ENCODE data around the gene ODF4.

ODF4 gene

DNA sequence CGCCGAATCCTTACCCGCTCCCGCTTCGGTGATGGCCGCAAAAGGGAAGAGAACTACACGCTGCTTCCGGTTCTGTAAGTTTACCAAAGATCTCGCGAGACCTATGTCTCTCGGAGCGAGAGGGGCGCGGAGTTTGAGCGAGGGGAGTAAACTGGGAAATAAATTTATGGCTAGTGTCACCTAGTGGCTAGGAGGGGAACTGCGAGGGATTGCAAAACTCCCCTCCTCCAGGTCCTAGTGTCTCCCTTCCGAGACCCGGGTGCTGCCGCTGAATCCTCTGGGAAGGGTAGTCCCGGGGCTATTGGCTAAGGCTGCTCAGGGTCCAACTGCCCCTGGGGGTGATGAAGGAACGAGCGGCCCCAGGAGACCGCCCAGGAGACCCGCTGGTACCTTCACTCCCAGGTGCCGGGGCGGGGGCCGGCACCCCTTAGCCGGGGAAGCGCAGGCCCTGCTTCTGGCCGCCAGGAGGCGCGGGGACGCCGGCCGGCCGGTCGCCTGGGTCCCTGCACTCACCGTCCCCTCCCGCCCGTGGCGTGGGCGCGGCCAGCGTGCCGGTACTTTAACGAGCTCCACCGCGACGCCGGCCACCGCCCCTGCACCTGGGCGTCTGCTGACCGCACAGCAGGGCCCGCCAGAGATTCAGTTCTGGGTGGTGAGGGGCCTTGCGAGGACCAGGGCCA is 43.6 kb downstream of the ODF4 start, which contains the start of gene RPL26 (continued):
- TF ChIP-seq ZNF394 (tag by site-specific recombination; IDR thresholded peaks at IDR 0.05; ENCODE audit: borderline replicate concordance), result peak; percentile 64; the same call in 1 of the 2 replicates
- TF ChIP-seq ZNF366 (tag by site-specific recombination; conservative IDR thresholded peaks at IDR 0.05), result no peak
- no peak for TF ChIP-seq ZNF416 (tag by site-specific recombination; IDR thresholded peaks at IDR 0.05)
- TF ChIP-seq ZNF571 (tag by site-specific recombination; IDR thresholded peaks at IDR 0.05), result no peak
- no peak for TF ChIP-seq ZNF791 (tag by site-specific recombination; IDR thresholded peaks at IDR 0.05)
- no peak for TF ChIP-seq ZNF585B (tag by site-specific recombination; IDR thresholded peaks at IDR 0.05)
- TF ChIP-seq ZNF768 (tag by site-specific recombination; IDR thresholded peaks at IDR 0.05), result no peak
- TF ChIP-seq ZNF202 (tag by site-specific recombination; IDR thresholded peaks at IDR 0.05; ENCODE audit: borderline replicate concordance), result no peak
- no peak for TF ChIP-seq ZNF529 (tag by site-specific recombination; IDR thresholded peaks at IDR 0.05; ENCODE audit: insufficient replicate concordance)
- no peak for TF ChIP-seq ZNF174 (tag by site-specific recombination; IDR thresholded peaks at IDR 0.05)
- TF ChIP-seq, protein P1, sequence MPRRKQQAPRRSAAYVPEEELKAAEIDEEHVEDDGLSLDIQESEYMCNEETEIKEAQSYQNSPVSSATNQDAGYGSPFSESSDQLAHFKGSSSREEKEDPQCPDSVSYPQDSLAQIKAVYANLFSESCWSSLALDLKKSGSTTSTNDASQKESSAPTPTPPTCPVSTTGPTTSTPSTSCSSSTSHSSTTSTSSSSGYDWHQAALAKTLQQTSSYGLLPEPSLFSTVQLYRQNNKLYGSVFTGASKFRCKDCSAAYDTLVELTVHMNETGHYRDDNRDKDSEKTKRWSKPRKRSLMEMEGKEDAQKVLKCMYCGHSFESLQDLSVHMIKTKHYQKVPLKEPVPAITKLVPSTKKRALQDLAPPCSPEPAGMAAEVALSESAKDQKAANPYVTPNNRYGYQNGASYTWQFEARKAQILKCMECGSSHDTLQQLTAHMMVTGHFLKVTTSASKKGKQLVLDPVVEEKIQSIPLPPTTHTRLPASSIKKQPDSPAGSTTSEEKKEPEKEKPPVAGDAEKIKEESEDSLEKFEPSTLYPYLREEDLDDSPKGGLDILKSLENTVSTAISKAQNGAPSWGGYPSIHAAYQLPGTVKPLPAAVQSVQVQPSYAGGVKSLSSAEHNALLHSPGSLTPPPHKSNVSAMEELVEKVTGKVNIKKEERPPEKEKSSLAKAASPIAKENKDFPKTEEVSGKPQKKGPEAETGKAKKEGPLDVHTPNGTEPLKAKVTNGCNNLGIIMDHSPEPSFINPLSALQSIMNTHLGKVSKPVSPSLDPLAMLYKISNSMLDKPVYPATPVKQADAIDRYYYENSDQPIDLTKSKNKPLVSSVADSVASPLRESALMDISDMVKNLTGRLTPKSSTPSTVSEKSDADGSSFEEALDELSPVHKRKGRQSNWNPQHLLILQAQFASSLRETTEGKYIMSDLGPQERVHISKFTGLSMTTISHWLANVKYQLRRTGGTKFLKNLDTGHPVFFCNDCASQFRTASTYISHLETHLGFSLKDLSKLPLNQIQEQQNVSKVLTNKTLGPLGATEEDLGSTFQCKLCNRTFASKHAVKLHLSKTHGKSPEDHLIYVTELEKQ (tag by site-specific recombination; IDR thresholded peaks at IDR 0.05; ENCODE audit: borderline replicate concordance), result no peak
- TF ChIP-seq ZNF132 (tag by site-specific recombination; IDR thresholded peaks at IDR 0.05; ENCODE audit: borderline replicate concordance), result no peak
- TF ChIP-seq ZNF239 (tag by site-specific recombination; IDR thresholded peaks at IDR 0.05), result no peak
- TF ChIP-seq ZNF510 (tag by site-specific recombination; IDR thresholded peaks at IDR 0.05; ENCODE audit: insufficient replicate concordance), result no peak
- TF ChIP-seq ZNF354C (tag by site-specific recombination; IDR thresholded peaks at IDR 0.05; ENCODE audit: borderline replicate concordance, low read depth), result no peak
- no peak for TF ChIP-seq ZSCAN23 (tag by site-specific recombination; IDR thresholded peaks at IDR 0.05)
- no peak for TF ChIP-seq ZNF555 (tag by site-specific recombination; conservative IDR thresholded peaks at IDR 0.05)
- TF ChIP-seq ZNF629 (tag by site-specific recombination; IDR thresholded peaks at IDR 0.05), result peak; percentile 74; the same call in 1 of the 2 replicates
- TF ChIP-seq ZNF324 (tag by site-specific recombination; IDR thresholded peaks at IDR 0.05), result peak; percentile 88
- TF ChIP-seq, protein P2, sequence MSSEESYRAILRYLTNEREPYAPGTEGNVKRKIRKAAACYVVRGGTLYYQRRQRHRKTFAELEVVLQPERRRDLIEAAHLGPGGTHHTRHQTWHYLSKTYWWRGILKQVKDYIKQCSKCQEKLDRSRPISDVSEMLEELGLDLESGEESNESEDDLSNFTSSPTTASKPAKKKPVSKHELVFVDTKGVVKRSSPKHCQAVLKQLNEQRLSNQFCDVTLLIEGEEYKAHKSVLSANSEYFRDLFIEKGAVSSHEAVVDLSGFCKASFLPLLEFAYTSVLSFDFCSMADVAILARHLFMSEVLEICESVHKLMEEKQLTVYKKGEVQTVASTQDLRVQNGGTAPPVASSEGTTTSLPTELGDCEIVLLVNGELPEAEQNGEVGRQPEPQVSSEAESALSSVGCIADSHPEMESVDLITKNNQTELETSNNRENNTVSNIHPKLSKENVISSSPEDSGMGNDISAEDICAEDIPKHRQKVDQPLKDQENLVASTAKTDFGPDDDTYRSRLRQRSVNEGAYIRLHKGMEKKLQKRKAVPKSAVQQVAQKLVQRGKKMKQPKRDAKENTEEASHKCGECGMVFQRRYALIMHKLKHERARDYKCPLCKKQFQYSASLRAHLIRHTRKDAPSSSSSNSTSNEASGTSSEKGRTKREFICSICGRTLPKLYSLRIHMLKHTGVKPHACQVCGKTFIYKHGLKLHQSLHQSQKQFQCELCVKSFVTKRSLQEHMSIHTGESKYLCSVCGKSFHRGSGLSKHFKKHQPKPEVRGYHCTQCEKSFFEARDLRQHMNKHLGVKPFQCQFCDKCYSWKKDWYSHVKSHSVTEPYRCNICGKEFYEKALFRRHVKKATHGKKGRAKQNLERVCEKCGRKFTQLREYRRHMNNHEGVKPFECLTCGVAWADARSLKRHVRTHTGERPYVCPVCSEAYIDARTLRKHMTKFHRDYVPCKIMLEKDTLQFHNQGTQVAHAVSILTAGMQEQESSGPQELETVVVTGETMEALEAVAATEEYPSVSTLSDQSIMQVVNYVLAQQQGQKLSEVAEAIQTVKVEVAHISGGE (tag by site-specific recombination; conservative IDR thresholded peaks at IDR 0.05; ENCODE audit: low read depth), result peak; percentile 79
- no peak for TF ChIP-seq RBAK (tag by site-specific recombination; IDR thresholded peaks at IDR 0.05)
- TF ChIP-seq ZNF776 (tag by site-specific recombination; IDR thresholded peaks at IDR 0.05; ENCODE audit: borderline replicate concordance), result no peak
- TF ChIP-seq WT1 (tag by site-specific recombination; IDR thresholded peaks at IDR 0.05), result no peak; the same call in none of the 2 replicates
- TF ChIP-seq, protein P3, sequence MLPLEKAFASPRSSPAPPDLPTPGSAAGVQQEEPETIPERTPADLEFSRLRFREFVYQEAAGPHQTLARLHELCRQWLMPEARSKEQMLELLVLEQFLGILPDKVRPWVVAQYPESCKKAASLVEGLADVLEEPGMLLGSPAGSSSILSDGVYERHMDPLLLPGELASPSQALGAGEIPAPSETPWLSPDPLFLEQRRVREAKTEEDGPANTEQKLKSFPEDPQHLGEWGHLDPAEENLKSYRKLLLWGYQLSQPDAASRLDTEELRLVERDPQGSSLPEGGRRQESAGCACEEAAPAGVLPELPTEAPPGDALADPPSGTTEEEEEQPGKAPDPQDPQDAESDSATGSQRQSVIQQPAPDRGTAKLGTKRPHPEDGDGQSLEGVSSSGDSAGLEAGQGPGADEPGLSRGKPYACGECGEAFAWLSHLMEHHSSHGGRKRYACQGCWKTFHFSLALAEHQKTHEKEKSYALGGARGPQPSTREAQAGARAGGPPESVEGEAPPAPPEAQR (tag by site-specific recombination; IDR thresholded peaks at IDR 0.05), result no peak; the same call in 1 of the 2 replicates
- peak; percentile 82; the same call in 1 of the 2 replicates for TF ChIP-seq KLF16 (tag by site-specific recombination; IDR thresholded peaks at IDR 0.05)
- TF ChIP-seq ZNF140 (tag by site-specific recombination; IDR thresholded peaks at IDR 0.05), result no peak
- TF ChIP-seq ZNF530 (tag by site-specific recombination; IDR thresholded peaks at IDR 0.05; ENCODE audit: low read depth), result no peak
- no peak for TF ChIP-seq ZNF404 (tag by site-specific recombination; IDR thresholded peaks at IDR 0.05)
- TF ChIP-seq ZNF670 (tag by site-specific recombination; IDR thresholded peaks at IDR 0.05; ENCODE audit: low read depth), result no peak
- no peak; the same call in 1 of the 2 replicates for TF ChIP-seq ZNF121 (tag by site-specific recombination; IDR thresholded peaks at IDR 0.05)
- TF ChIP-seq ZBTB21 (tag by site-specific recombination; IDR thresholded peaks at IDR 0.05), result peak; percentile 74
- no peak for TF ChIP-seq ZFP41 (tag by site-specific recombination; IDR thresholded peaks at IDR 0.05; ENCODE audit: borderline replicate concordance)
- peak; percentile 13; the same call in 1 of the 2 replicates for TF ChIP-seq ZSCAN16 (tag by site-specific recombination; IDR thresholded peaks at IDR 0.05)
- no peak for TF ChIP-seq ZNF626 (tag by site-specific recombination; IDR thresholded peaks at IDR 0.05)

Measured in HEK293 (cell line).